H9 (cell line): ENCODE results near the gene HSPA4. TPM values are rescaled to one million over a fixed set of nuclear protein-coding genes. Genes with fewer than 3 reads are reported as not detected.

Experiments used
- DNase-seq: peaks from one replicate; pipeline ENCODE4 v3.0.0-alpha.2; 2017
- H2AFZ ChIP-seq: one replicate; pipeline ENCODE4 v1.6.1; 2013; ENCODE audit warnings: mild to moderate bottlenecking, low read length, control low read depth, moderate library complexity
- H2AK5ac ChIP-seq: 2 replicates; pipeline ENCODE4 v1.6.1; 2013; ENCODE audit warnings: low read length, control low read depth, mixed read lengths; ENCODE audit not compliant: insufficient read length
- H2BK120ac ChIP-seq: one replicate; pipeline ENCODE4 v1.6.1; 2013; ENCODE audit warnings: low read depth, mild to moderate bottlenecking, low read length, control low read depth, inconsistent platforms; ENCODE audit not compliant: poor library complexity, severe bottlenecking
- H2BK12ac ChIP-seq: 2 replicates; pipeline ENCODE4 v1.6.1; 2013; ENCODE audit warnings: low read length, control low read depth, mixed read lengths, low read depth; ENCODE audit not compliant: insufficient read length
- H2BK15ac ChIP-seq: 2 replicates; pipeline ENCODE4 v1.6.1; 2013; ENCODE audit warnings: low read depth, low read length, control low read depth
- H2BK20ac ChIP-seq: one replicate; pipeline ENCODE4 v1.6.1; 2013; ENCODE audit warnings: low read depth, mild to moderate bottlenecking, low read length, control low read depth, inconsistent platforms; ENCODE audit not compliant: poor library complexity, severe bottlenecking
- H2BK5ac ChIP-seq: 2 replicates; pipeline ENCODE4 v1.6.1; 2013; ENCODE audit warnings: low read length, control low read depth, mixed read lengths; ENCODE audit not compliant: insufficient read length
- H3K14ac ChIP-seq: 2 replicates; pipeline ENCODE4 v1.6.1; 2013; ENCODE audit warnings: low read length, control low read depth; ENCODE audit not compliant: insufficient read depth
- H3K18ac ChIP-seq: 2 replicates; pipeline ENCODE4 v1.6.1; 2013; ENCODE audit warnings: low read depth, mild to moderate bottlenecking, mixed read lengths, low read length, control low read depth; ENCODE audit not compliant: insufficient read length
- H3K23ac ChIP-seq: 2 replicates; pipeline ENCODE4 v1.6.1; 2013; ENCODE audit warnings: low read length, control low read depth, mixed read lengths, low read depth; ENCODE audit not compliant: insufficient read length
- H3K23me2 ChIP-seq: 2 replicates; pipeline ENCODE4 v1.6.1; 2013; ENCODE audit warnings: low read depth, mild to moderate bottlenecking, mixed read lengths, low read length, control low read depth; ENCODE audit not compliant: insufficient read length, poor library complexity, severe bottlenecking
- H3K27ac ChIP-seq: 2 replicates; pipeline ENCODE4 v1.5.1; 2013; ENCODE audit warnings: low read length, control low read depth, mixed read lengths, low read depth; ENCODE audit not compliant: insufficient read length
- H3K27me3 ChIP-seq: 2 replicates; pipeline ENCODE4 v1.6.1; 2013; ENCODE audit warnings: low read length, control low read depth, inconsistent platforms; ENCODE audit not compliant: insufficient read depth
- H3K4ac ChIP-seq: 2 replicates; pipeline ENCODE4 v1.6.1; 2013; ENCODE audit warnings: low read depth, mild to moderate bottlenecking, control low read depth, inconsistent platforms, low read length, moderate library complexity
- H3K4me1 ChIP-seq: 2 replicates; pipeline ENCODE4 v1.6.1; 2013; ENCODE audit warnings: low read length, control low read depth, inconsistent platforms; ENCODE audit not compliant: insufficient read depth
- H3K4me2 ChIP-seq: 2 replicates; pipeline ENCODE4 v1.6.1; 2013; ENCODE audit warnings: low read length, control low read depth, mixed read lengths; ENCODE audit not compliant: insufficient read length, insufficient read depth
- H3K56ac ChIP-seq: 2 replicates; pipeline ENCODE4 v1.6.1; 2013; ENCODE audit warnings: low read depth, mild to moderate bottlenecking, mixed read lengths, low read length, control low read depth; ENCODE audit not compliant: insufficient read length
- H3K79me1 ChIP-seq: 2 replicates; pipeline ENCODE4 v1.6.1; 2013; ENCODE audit warnings: low read depth, mild to moderate bottlenecking, moderate library complexity, low read length, control low read depth, inconsistent platforms; ENCODE audit not compliant: insufficient read depth, poor library complexity, severe bottlenecking
- H3K79me2 ChIP-seq: 2 replicates; pipeline ENCODE4 v1.6.1; 2013; ENCODE audit warnings: low read length, control low read depth, inconsistent platforms; ENCODE audit not compliant: insufficient read depth
- H3K9ac ChIP-seq: 2 replicates; pipeline ENCODE4 v1.6.1; 2013; ENCODE audit warnings: low read length, control low read depth, mixed read lengths; ENCODE audit not compliant: insufficient read length; ENCODE audit errors: extremely low read depth
- H3K9me3 ChIP-seq: one replicate; pipeline ENCODE4 v1.6.1; 2013; ENCODE audit warnings: low read depth, low read length, inconsistent platforms; ENCODE audit not compliant: control insufficient read depth
- H3T11ph ChIP-seq: one replicate; pipeline ENCODE4 v1.6.1; 2013; ENCODE audit warnings: mild to moderate bottlenecking, low read length, control low read depth, inconsistent platforms
- H4K20me1 ChIP-seq: one replicate; pipeline ENCODE4 v1.6.1; 2013; ENCODE audit not compliant: control insufficient read depth, insufficient read length, insufficient read depth
- H4K5ac ChIP-seq: 2 replicates; pipeline ENCODE4 v1.6.1; 2013; ENCODE audit warnings: low read depth, mild to moderate bottlenecking, mixed read lengths, low read length, control low read depth; ENCODE audit not compliant: insufficient read length
- H4K8ac ChIP-seq: replicated peaks from 2 replicates; pipeline ENCODE4 v1.6.1; 2013; ENCODE audit warnings: low read length, control low read depth, mixed read lengths, low read depth; ENCODE audit not compliant: insufficient read length
- H4K91ac ChIP-seq: 2 replicates; pipeline ENCODE4 v1.6.1; 2013; ENCODE audit warnings: low read depth, mild to moderate bottlenecking, moderate library complexity, mixed read lengths, low read length, control low read depth; ENCODE audit not compliant: insufficient read length
- H3K27ac Mint-ChIP-seq, 3 experiments: 2 replicates in 2 of 3; 3 replicates in 1 of 3; pipeline ENCODE4 v1.8.0; 2020 to 2021; ENCODE audit warnings: mixed read lengths in 3 of 3, mild to moderate bottlenecking in 1 of 3, moderate library complexity in 1 of 3
- H3K27me3 Mint-ChIP-seq: 2 replicates; pipeline ENCODE4 v1.8.0; 2021; ENCODE audit warnings: low read depth, mild to moderate bottlenecking, moderate library complexity, mixed read lengths
- H3K36me3 Mint-ChIP-seq, 3 experiments: 2 replicates in 2 of 3; 3 replicates in 1 of 3; pipeline ENCODE4 v1.8.0; 2020 to 2021; ENCODE audit warnings: low read depth in 3 of 3, mixed read lengths in 3 of 3; ENCODE audit not compliant: insufficient read depth in 1 of 3
- H3K4me1 Mint-ChIP-seq, 2 experiments: 2 replicates each; pipeline ENCODE4 v1.8.0; 2020; ENCODE audit warnings: mixed read lengths in 2 of 2
- H3K4me3 Mint-ChIP-seq, 2 experiments: 2 replicates in 1 of 2; 3 replicates in 1 of 2; pipeline ENCODE4 v1.8.0; 2020 to 2021; ENCODE audit warnings: mild to moderate bottlenecking in 2 of 2, mixed read lengths in 2 of 2, moderate library complexity in 1 of 2
- H3K9me3 Mint-ChIP-seq, 2 experiments: 2 replicates in 1 of 2; 3 replicates in 1 of 2; pipeline ENCODE4 v1.8.0; 2020; ENCODE audit warnings: mild to moderate bottlenecking in 2 of 2, mixed read lengths in 2 of 2, moderate library complexity in 1 of 2
- WGBS: extraction: QIAGEN DNeasy Blood & Tissue Kit; methylation state at CpG from one replicate; pipeline ENCODE4 v1.1.7; 2013; ENCODE audit warnings: missing lambda C conversion rate, low lambda C conversion rate, mixed read lengths; ENCODE audit not compliant: insufficient read length; ENCODE audit errors: extremely low coverage; 5-methylcytosine and 5-hydroxymethylcytosine counted together
- total RNA-seq: library from RNA; stranded (reverse); gene quantifications from 2 replicates; pipeline ENCODE4 v1.2.1, GENCODE V29; 2021
- TF ChIP-seq, protein P1 (sequence below): fragments of 200-600 bp; sonication (generic); conservative IDR thresholded peaks from 3 replicates; pipeline ENCODE4 v1.8.0; 2021; ENCODE audit warnings: antibody characterized with exemption, mild to moderate bottlenecking

The HSPA4 gene
- total RNA-seq, 1 experiment from 2014 or later = 293 TPM

DNA sequence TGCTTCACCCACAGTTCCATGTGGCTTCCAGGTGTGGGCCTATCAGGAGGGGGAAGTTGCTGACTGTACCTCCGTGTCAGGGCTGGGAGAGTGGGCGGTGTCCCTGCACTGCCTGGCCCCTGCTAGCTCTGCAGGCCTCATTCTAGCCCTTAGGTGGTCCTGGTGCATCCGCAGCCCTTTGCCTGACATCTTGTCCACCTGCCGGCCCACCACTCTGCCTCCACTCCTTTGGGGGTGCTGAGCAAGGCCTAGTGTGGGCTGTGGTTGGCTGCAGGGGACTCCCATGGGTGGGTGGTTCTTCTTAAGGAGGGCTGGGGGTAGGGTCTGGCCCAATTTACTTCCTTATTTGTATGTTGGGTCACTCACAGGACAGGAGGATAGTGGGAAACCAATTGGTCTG is 66.9 kb downstream of the HSPA4 start:
- H3K14ac ChIP-seq = no peak overlapping the region
- no peaks in the 10 kb centered on the region for H3K36me3 Mint-ChIP-seq

More for the DNA sequence above, 66.9 kb downstream of the HSPA4 start:
- no peak overlapping the region for H2BK120ac ChIP-seq
- no peak overlapping the region for H2BK15ac ChIP-seq
- no peaks in the 10 kb centered on the region for H3K27me3 ChIP-seq
- no peak overlapping the region for H3K9ac ChIP-seq
- H3K18ac ChIP-seq = no peak overlapping the region
- Mint-ChIP-seq H3K9me3 (no peaks in the 10 kb centered on the region), H3K4me3 (no peak overlapping the region; a peak in 1 of 5 replicates), H3K27me3 (no peaks in the 10 kb centered on the region; the same call in 1 of the 2 replicates), H3K4me1 (peaks cover 9 to 17% of the 10 kb centered on the region in 2 experiments), H3K27ac (no peak overlapping the region)
- TF ChIP-seq, protein P1, sequence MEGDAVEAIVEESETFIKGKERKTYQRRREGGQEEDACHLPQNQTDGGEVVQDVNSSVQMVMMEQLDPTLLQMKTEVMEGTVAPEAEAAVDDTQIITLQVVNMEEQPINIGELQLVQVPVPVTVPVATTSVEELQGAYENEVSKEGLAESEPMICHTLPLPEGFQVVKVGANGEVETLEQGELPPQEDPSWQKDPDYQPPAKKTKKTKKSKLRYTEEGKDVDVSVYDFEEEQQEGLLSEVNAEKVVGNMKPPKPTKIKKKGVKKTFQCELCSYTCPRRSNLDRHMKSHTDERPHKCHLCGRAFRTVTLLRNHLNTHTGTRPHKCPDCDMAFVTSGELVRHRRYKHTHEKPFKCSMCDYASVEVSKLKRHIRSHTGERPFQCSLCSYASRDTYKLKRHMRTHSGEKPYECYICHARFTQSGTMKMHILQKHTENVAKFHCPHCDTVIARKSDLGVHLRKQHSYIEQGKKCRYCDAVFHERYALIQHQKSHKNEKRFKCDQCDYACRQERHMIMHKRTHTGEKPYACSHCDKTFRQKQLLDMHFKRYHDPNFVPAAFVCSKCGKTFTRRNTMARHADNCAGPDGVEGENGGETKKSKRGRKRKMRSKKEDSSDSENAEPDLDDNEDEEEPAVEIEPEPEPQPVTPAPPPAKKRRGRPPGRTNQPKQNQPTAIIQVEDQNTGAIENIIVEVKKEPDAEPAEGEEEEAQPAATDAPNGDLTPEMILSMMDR = no peak
- no peaks in the 10 kb centered on the region for H3K79me1 ChIP-seq
- H2BK12ac ChIP-seq = no peak overlapping the region
- no peak overlapping the region for H2AFZ ChIP-seq
- no peaks in the 10 kb centered on the region for H3K4me1 ChIP-seq
- H2BK20ac ChIP-seq = no peak overlapping the region
- no CpG with 5 or more reads among the region's 4 CpGs for WGBS
- H3K4ac ChIP-seq = no peak overlapping the region
- no peak overlapping the region for H2BK5ac ChIP-seq
- H4K8ac ChIP-seq = no peak overlapping the region
- no peak overlapping the region for H3K23ac ChIP-seq
- no peaks in the 10 kb centered on the region for H3K9me3 ChIP-seq
- no peaks in the 10 kb centered on the region for H3K23me2 ChIP-seq
- H4K20me1 ChIP-seq = no peaks in the 10 kb centered on the region
- H3K79me2 ChIP-seq = no peaks in the 10 kb centered on the region
- DNase-seq = no peak
- H3K4me2 ChIP-seq = no peak overlapping the region
- H4K91ac ChIP-seq = no peak overlapping the region
- H3K27ac ChIP-seq = no peak overlapping the region
- H3K56ac ChIP-seq = no peak overlapping the region
- H2AK5ac ChIP-seq = no peak overlapping the region
- no peak overlapping the region for H4K5ac ChIP-seq
- no peak overlapping the region for H3T11ph ChIP-seq
